Gastroesophageal sphincter (tissue), 3 donors: Measurements from ENCODE around the gene EP300.

ENCODE experiments used
- EP300 ChIP-seq: sonication (generic); formaldehyde crosslinking; IDR thresholded peaks from one replicate; pipeline ENCODE4 v1.6.1; 2017; ENCODE audit warnings: antibody characterized with exemption, mild to moderate bottlenecking
- POLR2AphosphoS5 ChIP-seq: sonication (generic); formaldehyde crosslinking; IDR thresholded peaks from one replicate; pipeline ENCODE4 v1.6.1; 2017; ENCODE audit warnings: antibody characterized with exemption
- TF ChIP-seq, protein P1 (sequence below), 4 experiments: fragments of 200-600 bp in 2 of 4; fragments of 450-650 bp in 2 of 4; sonication (generic) in 1 of 4; IDR thresholded peaks; one replicate each; pipeline ENCODE4 v1.5.1; 2017 to 2019; ENCODE audit warnings: antibody characterized with exemption in 4 of 4, mild to moderate bottlenecking in 2 of 4, moderate library complexity in 2 of 4

GRCh38 chr22:41215926-41216325 is 123.5 kb downstream of the EP300 start:
- TF ChIP-seq, protein P1, sequence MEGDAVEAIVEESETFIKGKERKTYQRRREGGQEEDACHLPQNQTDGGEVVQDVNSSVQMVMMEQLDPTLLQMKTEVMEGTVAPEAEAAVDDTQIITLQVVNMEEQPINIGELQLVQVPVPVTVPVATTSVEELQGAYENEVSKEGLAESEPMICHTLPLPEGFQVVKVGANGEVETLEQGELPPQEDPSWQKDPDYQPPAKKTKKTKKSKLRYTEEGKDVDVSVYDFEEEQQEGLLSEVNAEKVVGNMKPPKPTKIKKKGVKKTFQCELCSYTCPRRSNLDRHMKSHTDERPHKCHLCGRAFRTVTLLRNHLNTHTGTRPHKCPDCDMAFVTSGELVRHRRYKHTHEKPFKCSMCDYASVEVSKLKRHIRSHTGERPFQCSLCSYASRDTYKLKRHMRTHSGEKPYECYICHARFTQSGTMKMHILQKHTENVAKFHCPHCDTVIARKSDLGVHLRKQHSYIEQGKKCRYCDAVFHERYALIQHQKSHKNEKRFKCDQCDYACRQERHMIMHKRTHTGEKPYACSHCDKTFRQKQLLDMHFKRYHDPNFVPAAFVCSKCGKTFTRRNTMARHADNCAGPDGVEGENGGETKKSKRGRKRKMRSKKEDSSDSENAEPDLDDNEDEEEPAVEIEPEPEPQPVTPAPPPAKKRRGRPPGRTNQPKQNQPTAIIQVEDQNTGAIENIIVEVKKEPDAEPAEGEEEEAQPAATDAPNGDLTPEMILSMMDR (IDR thresholded peaks at IDR 0.05): no peak
- TF ChIP-seq EP300 (no peak), POLR2AphosphoS5 (no peak)
